ENCODE results near the gene TPRX1.

DNA sequence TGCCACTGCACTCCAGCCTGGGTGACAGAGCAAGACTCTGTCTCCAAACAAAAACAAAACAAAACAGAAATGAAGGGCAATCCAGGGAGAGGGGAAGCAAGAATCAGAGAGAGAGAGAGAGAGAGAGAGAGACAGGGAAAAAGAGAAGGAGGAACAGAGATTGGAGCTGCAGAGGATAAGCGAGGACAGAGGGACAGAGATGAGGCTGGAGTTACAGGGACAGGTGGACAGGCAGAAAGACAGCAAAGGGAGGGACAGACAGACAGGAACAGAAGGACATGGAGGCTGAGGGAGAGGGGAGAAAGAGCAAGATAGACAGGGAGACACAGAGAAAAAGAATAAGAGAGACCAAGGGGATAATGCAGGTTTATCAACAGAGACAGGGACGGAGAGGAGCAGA, 16.1 kb upstream of the TPRX1 start:
- no peak for TF ChIP-seq POLR2AphosphoS5 (IDR thresholded peaks at IDR 0.05; ENCODE audit: borderline replicate concordance, low read depth, low read length)
- no peak for TF ChIP-seq FOXP2 (optimal IDR thresholded peaks at IDR 0.05; ENCODE audit: control extremely low read depth, extremely low read length, insufficient read depth)
- TF ChIP-seq EZH2 (IDR thresholded peaks at IDR 0.05), result no peak

Measured in SK-N-MC (cell line).